ENCODE measurements around the gene GRIN2C. TPM values are rescaled to one million over a fixed set of nuclear protein-coding genes. Genes with fewer than 3 reads are reported as not detected.

GRIN2C gene
- total and polyA plus RNA-seq, 2 donors (not counting 1 experiment from before 2014, with no cell fraction given) = 0.03 TPM; not detected in 1

DNA sequence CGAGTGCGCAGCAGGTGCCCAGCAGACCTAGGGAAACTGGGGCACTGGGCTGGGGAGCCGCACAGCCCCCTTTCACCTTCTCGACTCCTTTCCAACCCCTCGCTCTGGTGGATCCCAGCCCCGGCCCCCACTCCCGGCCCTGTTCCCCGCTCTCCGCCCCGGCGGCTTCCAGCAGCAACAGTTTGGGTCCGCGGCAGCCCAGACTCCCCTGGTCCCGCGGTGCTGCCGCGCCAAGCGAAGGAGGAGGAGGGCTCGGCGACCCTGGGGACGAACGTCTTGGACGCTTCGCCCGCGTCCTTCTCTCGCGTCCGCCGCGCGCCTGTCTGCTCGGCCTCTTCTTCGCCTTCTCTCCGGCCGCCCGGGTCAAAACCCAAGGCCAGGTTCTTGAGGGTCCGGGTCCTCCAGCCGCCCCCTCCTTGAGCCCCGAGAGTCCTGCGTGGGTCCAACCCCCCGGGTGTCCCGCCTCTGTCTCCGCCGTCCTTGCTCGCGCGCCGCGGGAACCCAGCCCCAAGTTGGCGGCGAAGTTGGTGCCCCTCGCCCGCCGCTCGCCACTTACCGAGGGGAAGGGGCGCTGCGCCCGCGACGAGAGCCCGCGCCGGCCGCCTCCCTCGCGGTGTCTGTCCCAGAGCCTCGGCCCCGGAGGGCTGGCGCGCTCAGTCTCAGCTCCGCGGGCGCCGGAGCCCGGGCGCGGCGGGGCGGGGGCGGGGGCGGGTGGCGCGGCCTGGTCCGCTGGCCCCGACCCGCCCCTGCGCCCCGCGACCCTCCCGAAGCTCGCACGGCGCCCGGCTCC, 1.4 kb upstream of the GRIN2C start:
- H3K27ac Mint-ChIP-seq = no peak overlapping the region
- H3K4me2 ChIP-seq (replicated peaks; ENCODE audit: low read depth, low read length, poor library complexity, severe bottlenecking) = peak overlapping the region; percentile 80
- CTCF ChIA-PET = interaction anchor here (1.1 to 12.3 kb wide), 14 partner anchors 12 to 482 kb away, joined by 3 to 181 read pairs (median 14); partner anchors contain the start of genes FDXR and RAB37

More for the DNA sequence above, 1.4 kb upstream of the GRIN2C start:
- Histone ChIP-seq H2AFZ (ENCODE audit: insufficient read depth, low read depth, low read length, poor library complexity, severe bottlenecking) (peak overlapping the region; percentile 42), H3K9me3 (ENCODE audit: control extremely low read depth in 1 of 3, control insufficient read depth in 2 of 3, insufficient read depth in 1 of 3, low read length in 2 of 3) (peaks cover 0 to 18% (median 0%) of the 10 kb centered on the region in 3 donors), H3K27me3 (replicated peaks in 1 of 4; ENCODE audit: control extremely low read depth in 1 of 4, control insufficient read depth in 3 of 4, insufficient read depth in 4 of 4, low read length in 3 of 4) (peaks cover 0 to 63% (median 22%) of the 10 kb centered on the region in 4 experiments), H3K9ac (ENCODE audit: low read length) (peak overlapping the region; percentile 42), H3K79me2 (ENCODE audit: control insufficient read depth, insufficient read depth, low read length) (no peaks in the 10 kb centered on the region), H3K4me1 (ENCODE audit: control insufficient read depth in 2 of 2, insufficient read depth in 2 of 2, low read length in 2 of 2) (peaks cover 32 to 33% of the 10 kb centered on the region in 2 donors), H3K36me3 (replicated peaks in 1 of 2; ENCODE audit: control extremely low read depth in 1 of 2, control insufficient read depth in 1 of 2, extremely low read depth in 1 of 2, insufficient read depth in 2 of 2, low read length in 1 of 2) (no peaks in the 10 kb centered on the region), H3K4me3 (ENCODE audit: control extremely low read depth in 1 of 5, extremely low read depth in 1 of 5, insufficient read depth in 1 of 5, low read depth in 2 of 5, low read length in 4 of 5) (peak overlapping the region in 4 of 5 experiments; percentile 4 to 54 (median 26)), H3K27ac (ENCODE audit: low read length in 2 of 2) (no peak overlapping the region), H4K20me1 (ENCODE audit: control insufficient read depth, insufficient read depth, low read length, poor library complexity, severe bottlenecking) (peaks cover 9% of the 10 kb centered on the region)
- peak; percentile 58 for DNase-seq
- WGBS (ENCODE audit: insufficient coverage) = 4% methylated on average over 95 of the region's 96 CpGs
- TF ChIP-seq, protein P1, sequence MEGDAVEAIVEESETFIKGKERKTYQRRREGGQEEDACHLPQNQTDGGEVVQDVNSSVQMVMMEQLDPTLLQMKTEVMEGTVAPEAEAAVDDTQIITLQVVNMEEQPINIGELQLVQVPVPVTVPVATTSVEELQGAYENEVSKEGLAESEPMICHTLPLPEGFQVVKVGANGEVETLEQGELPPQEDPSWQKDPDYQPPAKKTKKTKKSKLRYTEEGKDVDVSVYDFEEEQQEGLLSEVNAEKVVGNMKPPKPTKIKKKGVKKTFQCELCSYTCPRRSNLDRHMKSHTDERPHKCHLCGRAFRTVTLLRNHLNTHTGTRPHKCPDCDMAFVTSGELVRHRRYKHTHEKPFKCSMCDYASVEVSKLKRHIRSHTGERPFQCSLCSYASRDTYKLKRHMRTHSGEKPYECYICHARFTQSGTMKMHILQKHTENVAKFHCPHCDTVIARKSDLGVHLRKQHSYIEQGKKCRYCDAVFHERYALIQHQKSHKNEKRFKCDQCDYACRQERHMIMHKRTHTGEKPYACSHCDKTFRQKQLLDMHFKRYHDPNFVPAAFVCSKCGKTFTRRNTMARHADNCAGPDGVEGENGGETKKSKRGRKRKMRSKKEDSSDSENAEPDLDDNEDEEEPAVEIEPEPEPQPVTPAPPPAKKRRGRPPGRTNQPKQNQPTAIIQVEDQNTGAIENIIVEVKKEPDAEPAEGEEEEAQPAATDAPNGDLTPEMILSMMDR (IDR thresholded peaks at IDR 0.05) = no peak
- TF ChIP-seq EZH2 (IDR thresholded peaks at IDR 0.05; ENCODE audit: borderline replicate concordance, insufficient read depth, low read depth, low read length, poor library complexity, severe bottlenecking) = peak; percentile 88
- Mint-ChIP-seq H3K4me3 (peak overlapping the region; percentile 74), H3K4me1 (peaks cover 26% of the 10 kb centered on the region), H3K9me3 (ENCODE audit: insufficient read depth) (no peaks in the 10 kb centered on the region), H3K27me3 (peaks cover 44% of the 10 kb centered on the region)
- ATAC-seq (ENCODE audit: low read depth) = no peak
- intact Hi-C loops (cut with micrococcal nuclease) = loop anchor here (5.0 kb wide), 1 partner anchor 294 kb away; the partner anchor contains the start of gene CD300H
- POLR2A ChIA-PET = interaction anchor here (1.4 kb wide), 1 partner anchor 12 kb away, joined by 7 read pairs; the partner anchor contains the start of gene FDXR
